AG04450 (cell line): ENCODE data around the gene MAML3. TPM values are rescaled to one million over a fixed set of nuclear protein-coding genes. Genes with fewer than 3 reads are reported as not detected.

Source experiments
- CTCF ChIA-PET: fragments of 300-600, 350-600 bp; formaldehyde crosslinking; extraction: SDS; loops from one replicate; lab custom pipeline; 2022; ENCODE audit warnings: antibody characterized with exemption, inconsistent platforms; lab: Charles Lee
- POLR2A ChIA-PET: fragments of 350-600 bp; formaldehyde crosslinking; extraction: SDS; loops from one replicate; lab custom pipeline; 2021; ENCODE audit warnings: antibody characterized with exemption, inconsistent platforms; lab: Yijun Ruan, JAX
- DNase-seq: peaks from one replicate; pipeline ENCODE4 v3.0.0-alpha.2; 2011; ENCODE audit warnings: low read depth, low spot score
- H3K27ac ChIP-seq: one replicate; pipeline ENCODE4 v1.5.1; 2012; ENCODE audit warnings: low read depth, low read length, control low read depth
- H3K27me3 ChIP-seq: one replicate; pipeline ENCODE4 v1.6.0; 2012; ENCODE audit warnings: low read length; ENCODE audit not compliant: control insufficient read depth, insufficient read depth
- H3K4me3 ChIP-seq: 2 replicates; pipeline ENCODE4 v1.5.1; 2011; ENCODE audit warnings: mild to moderate bottlenecking, low read depth, low read length, control low read depth
- H3K9me3 ChIP-seq: 2 replicates; pipeline ENCODE4 v1.5.1; 2012; ENCODE audit warnings: low read length; ENCODE audit not compliant: control insufficient read depth, insufficient read depth
- polyA plus RNA-seq: library from polyadenylated mRNA; depleted of rRNA; stranded (reverse); fragments of >200 nt; gene quantifications from 2 replicates; pipeline ENCODE4 v1.2.3, GENCODE V29; 2011
- TF ChIP-seq, protein P1 (sequence below): IDR thresholded peaks from 2 replicates; pipeline ENCODE4 v1.5.1; 2011; ENCODE audit warnings: low read depth, low read length, control low read depth, inconsistent platforms

Gene MAML3
- polyA plus RNA-seq, 1 experiment, result 4.1 TPM

DNA sequence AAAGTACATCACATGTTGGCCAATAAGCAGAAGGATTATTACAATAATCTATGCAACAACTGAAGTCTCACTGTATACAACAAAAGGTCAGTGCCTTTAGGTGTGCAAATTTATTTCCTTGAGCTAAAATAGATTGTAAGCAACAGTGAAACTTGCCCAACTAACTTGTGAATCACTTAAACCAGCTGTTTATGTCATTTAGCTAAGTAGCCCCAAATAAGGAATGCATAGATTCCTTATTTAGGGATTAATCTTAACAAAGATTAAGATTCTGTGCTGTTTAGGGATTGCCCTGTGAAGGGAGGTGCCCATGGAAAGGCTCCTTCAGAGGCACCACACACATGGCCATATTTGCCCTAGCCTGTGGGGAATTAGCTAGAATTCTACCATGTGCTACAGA lies 168.6 kb downstream of the MAML3 start:
- Histone ChIP-seq H3K27ac (no peak overlapping the region), H3K27me3 (no peaks in the 10 kb centered on the region), H3K9me3 (no peaks in the 10 kb centered on the region), H3K4me3 (no peak overlapping the region)
- ChIA-PET POLR2A (interaction anchor here (0.6 kb wide), 1 partner anchor 964 kb away, joined by 3 read pairs; no protein-coding TSS in a partner anchor), CTCF (interaction anchor here (0.5 kb wide), 1 partner anchor 246 kb away, joined by 5 read pairs; no protein-coding TSS in a partner anchor)
- TF ChIP-seq, protein P1, sequence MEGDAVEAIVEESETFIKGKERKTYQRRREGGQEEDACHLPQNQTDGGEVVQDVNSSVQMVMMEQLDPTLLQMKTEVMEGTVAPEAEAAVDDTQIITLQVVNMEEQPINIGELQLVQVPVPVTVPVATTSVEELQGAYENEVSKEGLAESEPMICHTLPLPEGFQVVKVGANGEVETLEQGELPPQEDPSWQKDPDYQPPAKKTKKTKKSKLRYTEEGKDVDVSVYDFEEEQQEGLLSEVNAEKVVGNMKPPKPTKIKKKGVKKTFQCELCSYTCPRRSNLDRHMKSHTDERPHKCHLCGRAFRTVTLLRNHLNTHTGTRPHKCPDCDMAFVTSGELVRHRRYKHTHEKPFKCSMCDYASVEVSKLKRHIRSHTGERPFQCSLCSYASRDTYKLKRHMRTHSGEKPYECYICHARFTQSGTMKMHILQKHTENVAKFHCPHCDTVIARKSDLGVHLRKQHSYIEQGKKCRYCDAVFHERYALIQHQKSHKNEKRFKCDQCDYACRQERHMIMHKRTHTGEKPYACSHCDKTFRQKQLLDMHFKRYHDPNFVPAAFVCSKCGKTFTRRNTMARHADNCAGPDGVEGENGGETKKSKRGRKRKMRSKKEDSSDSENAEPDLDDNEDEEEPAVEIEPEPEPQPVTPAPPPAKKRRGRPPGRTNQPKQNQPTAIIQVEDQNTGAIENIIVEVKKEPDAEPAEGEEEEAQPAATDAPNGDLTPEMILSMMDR, result no peak
- DNase-seq, result no peak

DNA sequence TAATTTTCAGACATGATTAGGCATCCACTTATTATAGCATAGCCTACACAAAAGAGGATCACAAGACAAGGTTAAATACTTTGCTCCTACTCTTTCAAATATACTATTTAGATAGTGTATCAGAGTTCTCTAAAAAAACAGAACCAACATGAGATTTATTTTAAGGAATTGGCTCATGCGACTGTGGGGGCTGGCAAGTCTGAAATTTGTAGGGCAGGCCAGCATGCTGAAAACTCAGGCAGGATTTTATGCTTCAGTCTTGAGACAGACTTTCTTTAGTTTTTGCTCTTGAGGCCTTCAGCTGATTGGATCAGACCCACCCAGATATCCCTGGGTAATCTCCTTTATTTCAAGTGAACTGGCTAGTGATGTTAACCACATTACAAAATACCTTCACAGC lies 169.5 kb downstream of the MAML3 start:
- POLR2A ChIA-PET, result no interaction called here
- Histone ChIP-seq H3K4me3 (no peak overlapping the region), H3K27me3 (no peaks in the 10 kb centered on the region), H3K9me3 (no peaks in the 10 kb centered on the region), H3K27ac (no peak overlapping the region)
- no peak for DNase-seq
- CTCF ChIA-PET, result no interaction called here
- TF ChIP-seq, protein P1, result no peak

DNA sequence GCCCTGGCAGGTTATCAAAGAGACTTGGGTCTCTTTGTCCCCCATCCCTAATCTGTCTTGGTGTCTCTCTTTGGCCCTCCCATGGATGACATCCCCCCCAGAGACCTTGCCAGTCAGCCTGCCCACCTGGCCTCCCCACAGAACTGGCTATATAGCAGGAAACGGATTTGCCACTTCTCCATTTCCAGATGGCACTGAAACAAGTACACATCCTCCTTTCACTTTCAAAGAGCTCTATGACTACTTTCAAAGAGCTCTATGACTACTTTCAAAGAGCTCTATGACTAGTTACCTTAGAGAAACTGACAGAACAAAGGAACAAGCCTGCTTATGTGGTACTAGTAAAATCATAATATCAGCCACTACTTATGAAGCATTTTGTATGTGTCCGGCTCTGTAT lies 175.3 kb downstream of the MAML3 start:
- POLR2A ChIA-PET, result no interaction called here
- H3K9me3 ChIP-seq, result no peaks in the 10 kb centered on the region
- H3K27me3 ChIP-seq, result no peaks in the 10 kb centered on the region
- no peak overlapping the region for H3K4me3 ChIP-seq
- no peak overlapping the region for H3K27ac ChIP-seq
- TF ChIP-seq, protein P1, result no peak
- no peak for DNase-seq
- CTCF ChIA-PET, result no interaction called here

DNA sequence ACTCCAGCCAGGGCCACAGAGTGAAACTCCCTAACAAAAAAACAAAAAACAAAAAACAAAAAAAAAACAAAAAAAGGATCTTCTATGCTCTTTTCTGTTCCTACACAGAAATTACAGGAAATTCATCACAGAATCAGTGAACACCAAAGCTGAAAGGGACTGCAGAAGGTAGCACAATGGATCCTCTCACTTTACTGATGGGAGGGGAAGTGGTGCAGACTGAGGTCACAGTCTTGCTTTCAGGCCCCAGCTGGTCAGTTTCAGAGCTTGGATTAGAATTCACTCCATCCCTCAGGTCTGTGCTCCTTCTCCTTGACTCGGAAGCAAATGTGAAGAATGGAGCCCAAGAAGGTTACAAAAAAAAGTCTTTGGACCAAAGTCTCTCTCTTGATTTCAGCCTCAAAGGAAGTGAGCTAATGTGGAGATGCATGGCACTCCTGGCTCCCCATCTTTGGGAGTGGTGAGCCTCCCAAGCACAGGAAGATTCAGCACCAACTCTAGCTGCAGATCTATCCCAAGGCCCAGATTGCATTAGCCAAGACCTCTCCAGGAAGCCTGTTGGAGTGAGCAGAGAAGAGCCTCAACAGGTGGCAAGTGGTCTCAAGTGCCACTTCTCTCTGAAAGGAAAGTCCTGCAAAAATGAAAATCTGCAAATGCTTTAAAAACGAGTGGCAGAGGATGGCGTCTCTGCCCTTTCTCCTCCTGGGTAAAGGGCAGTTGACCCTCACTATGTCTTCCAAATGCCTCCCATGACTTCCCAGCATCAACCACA lies 176.0 kb downstream of the MAML3 start:
- ChIA-PET CTCF (interaction anchor here (0.5 kb wide), 1 partner anchor 45 kb away, joined by 3 read pairs; no protein-coding TSS in a partner anchor), POLR2A (no interaction called here)
- no peaks in the 10 kb centered on the region for H3K27me3 ChIP-seq
- DNase-seq, result no peak
- H3K27ac ChIP-seq, result no peak overlapping the region
- H3K4me3 ChIP-seq, result no peak overlapping the region
- H3K9me3 ChIP-seq, result no peaks in the 10 kb centered on the region
- TF ChIP-seq, protein P1, result no peak

DNA sequence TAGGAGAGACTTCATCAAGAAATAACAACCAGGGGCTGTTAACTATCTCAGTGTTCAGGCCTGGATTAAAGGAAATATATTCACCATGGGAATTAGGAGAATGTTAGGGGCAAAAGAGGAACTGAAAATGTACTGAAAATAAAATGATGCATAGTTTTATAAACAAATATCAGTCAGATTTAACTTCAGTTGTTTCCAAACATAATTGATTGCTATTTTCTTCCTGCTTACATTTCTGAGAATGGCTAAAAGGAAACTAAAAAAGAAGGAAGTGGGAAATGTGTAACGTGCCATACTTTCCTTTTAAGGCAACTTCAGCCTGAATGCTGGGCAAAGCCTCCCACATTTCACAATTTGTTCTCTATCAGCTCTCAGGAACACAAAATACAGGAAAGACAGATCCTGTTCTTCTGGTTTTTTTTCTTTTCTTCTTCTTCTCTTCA lies 178.1 kb downstream of the MAML3 start:
- ChIA-PET CTCF (interaction anchor here (0.6 kb wide), 1 partner anchor 1331 kb away, joined by 3 read pairs; no protein-coding TSS in a partner anchor), POLR2A (no interaction called here)
- TF ChIP-seq, protein P1, result no peak
- DNase-seq, result no peak
- H3K9me3 ChIP-seq, result no peaks in the 10 kb centered on the region
- no peak overlapping the region for H3K27ac ChIP-seq
- no peaks in the 10 kb centered on the region for H3K27me3 ChIP-seq
- H3K4me3 ChIP-seq, result no peak overlapping the region
